ENCODE data around the gene BRS3.

GRCh38 chrX:136540226-136540625 lies 52.5 kb downstream of the BRS3 start:
- TF ChIP-seq CTCF (conservative IDR thresholded peaks at IDR 0.05; ENCODE audit: low read depth in 2 of 2) = no peak
- TF ChIP-seq JUNB (IDR thresholded peaks at IDR 0.05; ENCODE audit: unreplicated experiment) = no peak
- no peak for TF ChIP-seq EZH2phosphoT487 (IDR thresholded peaks at IDR 0.05; ENCODE audit: unreplicated experiment)
- no peak for TF ChIP-seq ETS1 (IDR thresholded peaks at IDR 0.05)
- TF ChIP-seq, protein P1, sequence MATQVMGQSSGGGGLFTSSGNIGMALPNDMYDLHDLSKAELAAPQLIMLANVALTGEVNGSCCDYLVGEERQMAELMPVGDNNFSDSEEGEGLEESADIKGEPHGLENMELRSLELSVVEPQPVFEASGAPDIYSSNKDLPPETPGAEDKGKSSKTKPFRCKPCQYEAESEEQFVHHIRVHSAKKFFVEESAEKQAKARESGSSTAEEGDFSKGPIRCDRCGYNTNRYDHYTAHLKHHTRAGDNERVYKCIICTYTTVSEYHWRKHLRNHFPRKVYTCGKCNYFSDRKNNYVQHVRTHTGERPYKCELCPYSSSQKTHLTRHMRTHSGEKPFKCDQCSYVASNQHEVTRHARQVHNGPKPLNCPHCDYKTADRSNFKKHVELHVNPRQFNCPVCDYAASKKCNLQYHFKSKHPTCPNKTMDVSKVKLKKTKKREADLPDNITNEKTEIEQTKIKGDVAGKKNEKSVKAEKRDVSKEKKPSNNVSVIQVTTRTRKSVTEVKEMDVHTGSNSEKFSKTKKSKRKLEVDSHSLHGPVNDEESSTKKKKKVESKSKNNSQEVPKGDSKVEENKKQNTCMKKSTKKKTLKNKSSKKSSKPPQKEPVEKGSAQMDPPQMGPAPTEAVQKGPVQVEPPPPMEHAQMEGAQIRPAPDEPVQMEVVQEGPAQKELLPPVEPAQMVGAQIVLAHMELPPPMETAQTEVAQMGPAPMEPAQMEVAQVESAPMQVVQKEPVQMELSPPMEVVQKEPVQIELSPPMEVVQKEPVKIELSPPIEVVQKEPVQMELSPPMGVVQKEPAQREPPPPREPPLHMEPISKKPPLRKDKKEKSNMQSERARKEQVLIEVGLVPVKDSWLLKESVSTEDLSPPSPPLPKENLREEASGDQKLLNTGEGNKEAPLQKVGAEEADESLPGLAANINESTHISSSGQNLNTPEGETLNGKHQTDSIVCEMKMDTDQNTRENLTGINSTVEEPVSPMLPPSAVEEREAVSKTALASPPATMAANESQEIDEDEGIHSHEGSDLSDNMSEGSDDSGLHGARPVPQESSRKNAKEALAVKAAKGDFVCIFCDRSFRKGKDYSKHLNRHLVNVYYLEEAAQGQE (IDR thresholded peaks at IDR 0.05; ENCODE audit: unreplicated experiment) = no peak
- TF ChIP-seq POLR2AphosphoS5 (IDR thresholded peaks at IDR 0.05; ENCODE audit: low read depth) = no peak
- TF ChIP-seq EZH2 (IDR thresholded peaks at IDR 0.05; ENCODE audit: low read depth, unreplicated experiment) = no peak
- no peak for TF ChIP-seq ZNF114 (CRISPR knock-in tag; IDR thresholded peaks at IDR 0.05)
- no peak for TF ChIP-seq CREB1 (CRISPR knock-in tag; IDR thresholded peaks at IDR 0.05; ENCODE audit: low read depth)
- TF ChIP-seq ZNF331 (CRISPR knock-in tag; IDR thresholded peaks at IDR 0.05; ENCODE audit: low read depth) = no peak
